GM18870 (cell line): ENCODE results near the gene GAS5.
"Not testable (repeated sequence)": the region's sequence is repeated elsewhere in the genome, so short reads cannot be mapped to it uniquely, and the experiment has no call there.

Experiments used
- ATAC-seq: cut with Tn5 transposase; IDR thresholded peaks from one replicate; pipeline ENCODE4 v1.9.1; 2021; ENCODE audit warnings: moderate library complexity; ENCODE audit not compliant: unreplicated experiment

Gene GAS5

GRCh38 chr1:173870252-173871075 lies 2.7 kb upstream of the GAS5 start:
- no peak for ATAC-seq

GRCh38 chr1:173869021-173869359 lies 1.2 kb upstream of the GAS5 start:
- ATAC-seq, result no peak

GRCh38 chr1:173868266-173869020 lies 654 bp upstream of the GAS5 start, which contains the start of gene ZBTB37:
Gene ZBTB37, plus strand, starts transcription at chr1:173868380. Its CDS starts 1,846 bp downstream, at chr1:173870226.
- peak; percentile 33 for ATAC-seq

GRCh38 chr1:173867141-173867752 lies 542 bp downstream of the GAS5 start:
- ATAC-seq, result no peak

DNA sequence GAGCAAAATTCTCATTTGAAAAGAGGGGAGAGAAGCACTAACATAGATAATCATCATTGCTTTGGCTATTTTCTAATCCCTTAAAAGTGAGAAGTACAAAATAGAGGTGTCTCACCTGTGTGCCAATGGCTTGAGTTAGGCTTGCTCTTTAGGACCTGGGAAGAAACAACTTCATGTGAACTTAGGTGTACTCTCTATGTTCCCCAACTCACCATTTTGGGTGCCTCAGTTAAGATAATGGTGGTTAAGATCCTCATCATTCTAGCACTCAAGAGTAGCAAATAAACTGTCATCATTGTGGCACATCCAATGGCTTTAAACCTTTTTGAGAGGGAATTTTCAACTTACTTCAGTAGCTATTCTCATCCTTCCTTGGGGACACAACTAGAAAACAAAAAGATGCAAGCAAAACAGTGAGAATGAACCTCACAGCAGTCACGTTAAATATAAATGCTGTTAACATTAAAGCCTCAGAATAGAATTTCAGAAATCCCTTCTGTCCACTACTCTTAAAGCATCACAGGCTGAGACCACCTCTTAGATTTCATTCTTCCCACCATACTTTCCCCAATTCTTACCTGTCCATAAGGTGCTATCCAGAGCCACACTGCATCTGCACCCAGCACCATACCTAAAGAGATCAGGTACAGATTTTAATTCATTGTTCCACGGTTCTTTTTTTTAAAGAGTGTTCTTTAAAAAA lies 1.2 kb downstream of the GAS5 start:
- ATAC-seq, result no peak

DNA sequence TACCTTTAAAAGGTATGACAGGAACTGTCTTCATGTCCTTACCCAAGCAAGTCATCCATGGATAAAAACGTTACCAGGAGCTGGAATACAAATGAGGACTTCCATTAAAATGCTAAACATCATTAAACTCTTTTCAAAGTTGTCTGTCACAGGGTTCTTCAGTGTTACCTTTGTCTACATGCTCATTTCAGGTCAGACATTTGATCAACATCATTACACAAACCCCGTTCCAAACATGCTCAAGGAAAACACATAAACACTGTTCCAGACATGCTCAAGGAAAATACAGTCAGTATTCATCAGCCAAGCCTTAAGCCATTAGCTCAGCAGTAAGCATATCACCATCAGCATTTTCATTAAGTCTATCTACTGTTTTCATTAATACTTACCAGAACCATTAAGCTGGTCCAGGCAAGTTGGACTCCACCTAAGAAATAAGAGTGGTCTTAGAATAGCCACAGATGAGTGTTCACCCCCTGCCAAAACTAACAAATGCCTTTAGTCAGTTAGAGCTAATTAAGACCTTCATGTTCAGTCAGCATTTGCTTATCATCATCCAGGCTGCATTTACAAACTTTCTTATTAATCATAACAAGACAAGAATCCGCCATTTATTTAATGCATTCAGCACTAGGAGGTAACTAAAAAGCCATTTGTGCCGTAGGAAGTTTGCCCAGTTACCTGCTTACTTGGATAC lies 2.2 kb downstream of the GAS5 start:
- no peak for ATAC-seq

DNA sequence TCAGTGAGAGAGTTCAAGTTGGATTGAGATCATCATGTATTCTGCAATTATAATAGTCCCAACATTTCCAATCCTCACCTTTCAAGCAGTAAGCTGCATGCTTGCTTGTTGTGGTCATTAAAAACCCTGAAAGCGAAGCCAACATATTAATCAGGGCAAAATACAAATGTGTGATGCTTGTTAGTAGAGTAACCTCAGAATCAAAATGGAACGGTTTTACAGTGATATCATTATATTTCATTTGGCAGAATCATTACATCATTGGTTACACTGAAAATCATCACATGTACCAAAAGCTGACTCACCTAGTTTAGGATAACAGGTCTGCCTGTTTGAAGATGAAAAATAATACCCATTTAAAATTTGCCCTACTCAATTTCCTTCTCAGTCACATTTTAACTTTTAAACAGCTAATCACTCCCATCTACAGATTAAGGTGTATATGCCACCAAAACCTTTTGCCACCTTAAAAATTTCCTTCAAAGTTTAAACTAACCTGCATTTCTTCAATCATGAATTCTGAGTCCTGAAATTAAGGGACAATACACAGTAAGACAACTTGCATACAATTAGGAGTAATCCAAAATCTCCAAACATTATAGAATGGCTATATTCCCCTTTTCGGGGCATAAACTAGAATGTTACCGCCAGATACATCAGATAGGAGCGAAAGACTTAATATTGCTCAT lies 3.5 kb downstream of the GAS5 start:
- no peak for ATAC-seq

DNA sequence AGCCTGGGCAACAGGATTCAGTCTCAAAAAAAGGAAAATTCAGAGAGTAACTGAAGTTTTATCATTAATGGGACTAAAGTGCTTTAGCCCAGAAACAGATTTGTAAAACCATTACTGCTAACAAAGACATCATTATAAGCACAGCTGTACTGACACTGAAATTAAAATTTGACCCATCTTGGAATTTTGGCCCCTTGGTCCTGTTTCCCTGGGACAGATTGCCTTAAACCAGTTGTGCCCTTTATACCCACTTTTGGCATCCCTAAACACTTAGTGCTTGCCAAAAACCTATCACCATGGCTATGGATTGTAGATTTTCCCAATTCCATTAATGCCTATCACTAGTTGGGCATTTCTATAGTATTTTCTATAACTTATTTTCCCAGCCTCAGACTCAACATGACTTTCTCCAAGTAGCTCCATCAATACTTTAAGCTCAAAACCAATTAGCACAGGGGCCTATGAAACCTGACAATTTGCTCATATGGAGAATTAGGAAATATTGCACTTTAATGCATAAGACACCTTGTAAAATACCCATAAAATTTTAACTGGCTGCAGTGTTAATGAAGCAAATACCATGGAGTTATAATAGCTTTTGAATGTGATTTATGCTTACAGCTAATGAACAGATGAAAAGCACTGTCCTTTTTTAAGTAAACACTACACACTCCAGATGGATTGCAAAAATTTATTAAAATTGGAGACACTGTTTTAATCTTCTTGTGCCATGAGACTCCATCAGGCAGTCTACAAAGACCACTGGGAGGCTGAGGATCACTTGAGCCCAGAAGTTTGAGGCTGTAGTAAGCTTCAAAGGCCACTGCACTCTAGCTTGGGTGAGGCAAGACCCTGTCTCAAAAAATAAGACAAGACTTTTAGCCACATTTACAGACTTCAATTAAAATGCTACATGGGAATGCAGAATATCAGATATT lies 4.3 kb downstream of the GAS5 start:
- ATAC-seq, result no peak

GRCh38 chr1:173862769-173863223 lies 5.0 kb downstream of the GAS5 start:
- ATAC-seq, result no peak

GRCh38 chr1:173862146-173862768 lies 5.5 kb downstream of the GAS5 start:
- ATAC-seq, result not testable (repeated sequence)

DNA sequence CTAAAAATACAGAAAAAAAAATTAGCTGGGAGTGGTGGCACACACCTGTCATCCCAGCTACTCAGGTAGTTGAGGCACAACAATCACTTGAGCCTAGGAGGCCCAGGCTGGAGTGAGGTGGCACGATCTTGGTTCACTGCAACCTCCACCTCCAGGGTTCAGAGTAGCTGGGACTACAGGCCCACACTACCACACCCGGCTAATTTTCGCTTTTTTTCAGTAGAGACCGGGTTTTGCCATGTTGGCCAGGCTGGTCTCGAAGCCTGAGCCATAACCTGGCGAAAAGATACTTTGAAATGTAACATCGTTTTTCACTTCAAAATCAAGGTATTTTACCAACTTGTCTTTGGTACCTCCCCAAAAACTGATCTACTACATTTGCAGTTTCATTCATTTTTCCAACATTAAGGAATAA lies 6.1 kb downstream of the GAS5 start:
- no peak for ATAC-seq

- no peak for ATAC-seq
Measured at GRCh38 chr1:173860065-173860464, 7.7 kb downstream of the GAS5 start.

DNA sequence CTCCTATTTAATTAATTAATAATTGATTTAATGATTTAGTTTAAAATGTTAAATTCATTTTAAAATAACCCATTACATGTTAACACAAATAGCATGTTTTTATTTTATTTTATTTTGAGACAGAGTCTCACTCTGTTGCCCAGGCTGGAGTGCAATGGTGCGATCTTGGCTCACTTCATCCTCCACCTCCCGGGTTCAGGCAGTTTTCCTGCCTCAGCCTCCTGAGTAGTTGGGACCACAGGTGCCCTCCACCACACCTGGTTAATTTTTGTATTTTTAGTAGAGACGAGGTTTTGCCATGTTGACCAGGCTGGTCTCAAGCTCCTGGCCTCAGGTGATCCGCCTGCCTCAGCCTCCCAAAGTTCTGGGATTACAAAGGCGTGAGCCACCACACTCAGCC lies 8.2 kb downstream of the GAS5 start:
- not testable (repeated sequence) for ATAC-seq

- ATAC-seq, result no peak
Measured at GRCh38 chr1:173857363-173857917, 10.3 kb downstream of the GAS5 start.

GRCh38 chr1:173856903-173857302 lies 10.9 kb downstream of the GAS5 start:
- ATAC-seq, result no peak

DNA sequence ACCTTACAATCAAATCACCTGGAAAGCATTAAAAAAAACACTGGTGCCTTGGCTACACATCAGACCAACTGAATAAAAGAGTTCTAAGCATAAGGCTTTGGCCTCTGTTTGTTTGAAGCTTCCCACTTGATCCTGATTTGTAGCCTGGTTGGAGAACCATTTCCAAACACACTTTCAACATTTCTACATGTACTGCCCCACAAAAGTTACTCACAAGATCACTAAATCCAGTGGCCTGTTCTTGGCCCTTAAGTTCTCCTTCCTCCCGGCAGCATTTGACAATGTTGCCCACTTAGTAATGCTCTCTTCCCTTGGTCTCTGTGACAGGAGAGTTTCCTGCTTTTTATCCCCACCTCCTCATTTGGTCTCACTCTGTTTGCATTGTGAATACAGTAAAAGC lies 11.8 kb downstream of the GAS5 start:
- no peak for ATAC-seq

DNA sequence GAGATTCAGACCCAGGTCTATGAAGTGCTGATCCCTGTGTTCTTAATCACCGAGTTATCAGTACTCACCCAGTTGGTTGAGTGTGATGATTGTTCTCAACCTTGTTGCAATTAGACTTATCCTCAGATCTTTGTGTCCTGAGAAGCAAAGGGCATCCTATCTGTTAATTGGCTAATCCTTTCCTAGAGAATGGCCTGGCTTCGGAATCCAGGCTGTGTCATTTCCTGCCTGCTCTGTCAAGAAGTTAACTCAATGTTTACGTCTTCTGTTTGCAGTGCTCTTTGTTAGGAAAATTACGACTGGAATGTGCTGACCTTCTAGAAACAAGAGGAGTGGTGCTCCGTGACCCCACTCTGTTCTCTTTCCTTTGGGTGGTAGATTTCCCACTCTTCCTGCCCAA lies 14.7 kb downstream of the GAS5 start:
- no peak for ATAC-seq

- ATAC-seq, result no peak
Measured at GRCh38 chr1:173852105-173852504, 15.7 kb downstream of the GAS5 start.
